HFFc6 (cell line): ENCODE measurements around the gene RIPPLY2. TPM values are rescaled to one million over a fixed set of nuclear protein-coding genes. Genes with fewer than 3 reads are reported as not detected.

Experiments used
- DNase-seq: peaks from one replicate; pipeline ENCODE4 v3.0.0-alpha.2; 2018
- H3K27ac Mint-ChIP-seq: 2 replicates; pipeline ENCODE4 v1.8.0; 2020; ENCODE audit warnings: mild to moderate bottlenecking, mixed read lengths
- H3K27me3 Mint-ChIP-seq: 2 replicates; pipeline ENCODE4 v1.8.0; 2021; ENCODE audit warnings: mild to moderate bottlenecking, moderate library complexity, mixed read lengths; ENCODE audit not compliant: insufficient read depth
- H3K36me3 Mint-ChIP-seq: 2 replicates; pipeline ENCODE4 v1.8.0; 2021; ENCODE audit warnings: low read depth, mixed read lengths
- H3K4me1 Mint-ChIP-seq: 2 replicates; pipeline ENCODE4 v1.8.0; 2020; ENCODE audit warnings: low read depth, mixed read lengths
- H3K4me3 Mint-ChIP-seq: 2 replicates; pipeline ENCODE4 v1.8.0; 2020; ENCODE audit warnings: mild to moderate bottlenecking, moderate library complexity, mixed read lengths
- H3K9me3 Mint-ChIP-seq: 2 replicates; pipeline ENCODE4 v1.8.0; 2020; ENCODE audit warnings: mild to moderate bottlenecking, mixed read lengths
- total RNA-seq, 6 experiments: library from RNA; stranded (reverse); fragmentation: NEBNext Ultra II Directional; extraction: Animal tissue kit (Norgen Biotek cat#: 25700); gene quantifications; 2 replicates in 1 of 6; 3 replicates in 5 of 6; pipeline ENCODE4 v1.2.3, GENCODE V29; 2021
- TF ChIP-seq, protein P1 (sequence below): fragments of 200-600 bp; sonication (generic); IDR thresholded peaks from 2 replicates; pipeline ENCODE4 v1.5.0; 2021; ENCODE audit warnings: antibody characterized with exemption, mild to moderate bottlenecking

The RIPPLY2 gene
- total RNA-seq, 6 experiments from 2014 or later, result not detected

- DNase-seq, result no peak
- H3K27me3 Mint-ChIP-seq, result no peaks in the 10 kb centered on the region; the same call in 1 of the 2 replicates
- no peak overlapping the region for H3K27ac Mint-ChIP-seq
- H3K4me1 Mint-ChIP-seq, result no peaks in the 10 kb centered on the region
- TF ChIP-seq, protein P1, sequence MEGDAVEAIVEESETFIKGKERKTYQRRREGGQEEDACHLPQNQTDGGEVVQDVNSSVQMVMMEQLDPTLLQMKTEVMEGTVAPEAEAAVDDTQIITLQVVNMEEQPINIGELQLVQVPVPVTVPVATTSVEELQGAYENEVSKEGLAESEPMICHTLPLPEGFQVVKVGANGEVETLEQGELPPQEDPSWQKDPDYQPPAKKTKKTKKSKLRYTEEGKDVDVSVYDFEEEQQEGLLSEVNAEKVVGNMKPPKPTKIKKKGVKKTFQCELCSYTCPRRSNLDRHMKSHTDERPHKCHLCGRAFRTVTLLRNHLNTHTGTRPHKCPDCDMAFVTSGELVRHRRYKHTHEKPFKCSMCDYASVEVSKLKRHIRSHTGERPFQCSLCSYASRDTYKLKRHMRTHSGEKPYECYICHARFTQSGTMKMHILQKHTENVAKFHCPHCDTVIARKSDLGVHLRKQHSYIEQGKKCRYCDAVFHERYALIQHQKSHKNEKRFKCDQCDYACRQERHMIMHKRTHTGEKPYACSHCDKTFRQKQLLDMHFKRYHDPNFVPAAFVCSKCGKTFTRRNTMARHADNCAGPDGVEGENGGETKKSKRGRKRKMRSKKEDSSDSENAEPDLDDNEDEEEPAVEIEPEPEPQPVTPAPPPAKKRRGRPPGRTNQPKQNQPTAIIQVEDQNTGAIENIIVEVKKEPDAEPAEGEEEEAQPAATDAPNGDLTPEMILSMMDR, result no peak
- H3K36me3 Mint-ChIP-seq, result no peaks in the 10 kb centered on the region
- H3K4me3 Mint-ChIP-seq, result no peak overlapping the region
- peaks cover 9% of the 10 kb centered on the region; the same call in 1 of the 2 replicates for H3K9me3 Mint-ChIP-seq
Measured at GRCh38 chr6:83838727-83839126, 14.4 kb upstream of the RIPPLY2 start.

DNA sequence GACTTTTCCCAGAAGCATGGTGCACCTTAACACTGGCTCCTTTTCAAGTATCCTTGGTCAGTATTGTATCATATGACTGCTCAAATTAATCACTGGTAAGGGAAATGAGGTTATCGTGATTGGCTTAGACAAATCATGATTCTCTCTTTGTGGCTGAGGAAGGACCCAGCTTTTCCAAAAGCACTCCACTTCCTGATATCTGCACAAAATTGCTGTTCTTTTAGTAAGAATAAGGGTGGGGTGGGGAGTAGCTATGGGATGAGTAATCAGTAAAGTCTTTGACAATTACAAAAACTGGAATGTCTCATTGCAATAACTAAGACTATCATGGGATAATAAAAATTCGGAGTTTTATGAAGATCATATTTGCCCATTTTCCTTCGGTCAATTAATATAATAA is 9.0 kb upstream of the RIPPLY2 start:
- H3K9me3 Mint-ChIP-seq, result no peaks in the 10 kb centered on the region
- no peaks in the 10 kb centered on the region for H3K27me3 Mint-ChIP-seq
- no peak for DNase-seq
- TF ChIP-seq, protein P1, result no peak
- no peaks in the 10 kb centered on the region for H3K36me3 Mint-ChIP-seq
- H3K4me3 Mint-ChIP-seq, result no peak overlapping the region
- H3K4me1 Mint-ChIP-seq, result 0 out of 2 replicates have a peak, but pooled peaks cover 4% of the 10 kb centered on the region
- no peak overlapping the region for H3K27ac Mint-ChIP-seq

DNA sequence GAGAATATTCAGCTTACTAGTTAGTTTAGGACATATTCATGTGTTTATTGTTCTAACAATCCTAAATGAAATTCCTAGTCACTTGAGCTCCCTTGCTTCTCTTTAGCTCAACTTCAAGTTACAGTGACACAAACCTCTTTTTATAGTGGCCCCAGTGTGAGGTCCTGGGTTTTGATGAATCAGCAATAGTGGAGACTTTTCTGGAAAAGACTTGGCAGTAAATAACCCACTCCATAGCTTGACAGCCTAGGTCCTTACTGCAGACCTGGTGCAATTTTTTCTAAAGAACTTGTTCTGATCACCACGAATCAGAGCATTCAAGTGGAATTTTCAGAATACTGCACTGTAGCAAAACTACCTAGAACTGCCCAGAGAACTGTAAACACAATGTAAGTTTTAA is 6.9 kb upstream of the RIPPLY2 start:
- Mint-ChIP-seq H3K4me1 (0 out of 2 replicates have a peak, but pooled peaks cover 4% of the 10 kb centered on the region), H3K4me3 (no peak overlapping the region), H3K27me3 (no peaks in the 10 kb centered on the region), H3K9me3 (no peaks in the 10 kb centered on the region), H3K27ac (no peak overlapping the region), H3K36me3 (no peaks in the 10 kb centered on the region)
- no peak for DNase-seq
- TF ChIP-seq, protein P1, result no peak

- H3K27ac Mint-ChIP-seq, result no peak overlapping the region
- H3K4me3 Mint-ChIP-seq, result no peak overlapping the region
- 0 out of 2 replicates have a peak, but pooled peaks cover 4% of the 10 kb centered on the region for H3K4me1 Mint-ChIP-seq
- no peak for DNase-seq
- H3K9me3 Mint-ChIP-seq, result no peaks in the 10 kb centered on the region
- no peaks in the 10 kb centered on the region for H3K36me3 Mint-ChIP-seq
- peaks cover 2% of the 10 kb centered on the region; the same call in 1 of the 2 replicates for H3K27me3 Mint-ChIP-seq
- TF ChIP-seq, protein P1, result no peak
Measured at GRCh38 chr6:83847179-83847578, 6.0 kb upstream of the RIPPLY2 start.

GRCh38 chr6:83849127-83849526 is 4.0 kb upstream of the RIPPLY2 start:
- 0 out of 2 replicates have a peak, but pooled peaks cover 2% of the 10 kb centered on the region for H3K4me1 Mint-ChIP-seq
- no peaks in the 10 kb centered on the region for H3K9me3 Mint-ChIP-seq
- H3K27ac Mint-ChIP-seq, result no peak overlapping the region
- H3K27me3 Mint-ChIP-seq, result peaks cover 7% of the 10 kb centered on the region; the same call in 1 of the 2 replicates
- TF ChIP-seq, protein P1, result no peak
- H3K4me3 Mint-ChIP-seq, result no peak overlapping the region
- no peak for DNase-seq
- H3K36me3 Mint-ChIP-seq, result no peaks in the 10 kb centered on the region

DNA sequence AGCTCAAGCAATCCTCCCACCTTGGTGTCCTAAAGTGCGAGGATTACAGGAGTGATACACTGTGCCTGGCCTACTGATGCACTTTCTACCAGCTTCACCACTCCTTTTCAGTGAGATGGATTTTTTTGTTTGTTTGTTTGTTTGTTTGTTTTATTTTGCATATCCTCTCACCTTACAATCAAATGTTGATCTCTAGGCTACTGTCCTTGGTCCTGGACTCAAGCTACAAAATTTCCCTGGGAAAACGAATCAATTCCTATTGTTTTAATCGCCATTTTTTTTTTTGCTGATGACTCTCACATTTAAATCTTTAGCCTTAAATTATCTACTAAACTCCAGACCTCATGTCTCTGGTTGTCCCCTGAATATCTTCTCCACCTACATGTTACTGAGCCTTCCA is 3.5 kb upstream of the RIPPLY2 start:
- Mint-ChIP-seq H3K27ac (no peak overlapping the region), H3K4me1 (no peaks in the 10 kb centered on the region), H3K4me3 (no peak overlapping the region), H3K9me3 (no peaks in the 10 kb centered on the region), H3K36me3 (no peaks in the 10 kb centered on the region), H3K27me3 (peaks cover 11% of the 10 kb centered on the region; the same call in 1 of the 2 replicates)
- TF ChIP-seq, protein P1, result no peak
- no peak for DNase-seq
